HepG2 (cell line): Measurements from ENCODE around the gene DENND4A. TPM values are rescaled to one million over a fixed set of nuclear protein-coding genes. Genes with fewer than 3 reads are reported as not detected.

Experiments
- ATAC-seq: fragments of 200-7000 bp; cut with Tn5 transposase; 3 replicates; pipeline ENCODE4 v1.9.1; 2020; ENCODE audit warnings: mild to moderate bottlenecking, moderate library complexity
- BruUV-seq: library from RNA; stranded (reverse); fragments of 400-500 nt; replicated peaks from 2 replicates; lab custom pipeline; 2021; lab: Mats Ljungman, UMichigan
- CTCF ChIA-PET: fragments of 300-600 bp; formaldehyde crosslinking; extraction: SDS; loops from one replicate; lab custom pipeline; 2021; ENCODE audit warnings: low total read pairs, inconsistent platforms, low intra/inter-chr PET ratio; lab: Yijun Ruan, JAX
- POLR2A ChIA-PET: fragments of 350-600 bp; sonication (Branson Sonifier 250); formaldehyde crosslinking; loops from one replicate; lab custom pipeline; 2020; ENCODE audit warnings: antibody characterized with exemption, inconsistent platforms; lab: Yijun Ruan, JAX
- DNase-seq: peaks from one replicate; pipeline ENCODE4 v3.0.0-alpha.2; 2015; ENCODE audit warnings: low spot score
- FAIRE-seq: peaks from 3 replicates; lab custom pipeline; 2011; peaks lifted over from hg19 to GRCh38; lab: Jason Lieb, UNC
- H2AFZ ChIP-seq: one replicate; pipeline ENCODE4 v1.6.1; 2011; ENCODE audit warnings: low read length, inconsistent platforms
- H3K27ac ChIP-seq: fragments of 300-600 bp; 3 replicates; pipeline ENCODE4 v1.8.0; 2011; ENCODE audit warnings: mixed run types, mild to moderate bottlenecking, mixed read lengths, low read length, inconsistent platforms; ENCODE audit not compliant: insufficient read depth; ENCODE audit errors: extremely low read length
- H3K27me3 ChIP-seq, 2 experiments: fragments of 200-600 bp in 1 of 2; 2 replicates in 1 of 2; 3 replicates in 1 of 2; pipeline versions ENCODE4 v1.6.0 to v1.8.0; 2011; ENCODE audit warnings: low read length in 2 of 2, mild to moderate bottlenecking in 2 of 2, moderate library complexity in 2 of 2, inconsistent platforms in 1 of 2; ENCODE audit not compliant: insufficient read depth in 2 of 2, control insufficient read depth in 1 of 2
- H3K36me3 ChIP-seq, 2 experiments: fragments of 200-600 bp in 1 of 2; replicated peaks in 1 of 2; 2 replicates in 1 of 2; 3 replicates in 1 of 2; pipeline versions ENCODE4 v1.5.1 to v1.8.0; 2011; ENCODE audit warnings: low read length in 2 of 2, inconsistent platforms in 1 of 2; ENCODE audit not compliant: insufficient read depth in 2 of 2, control insufficient read depth in 1 of 2
- H3K4me1 ChIP-seq: 2 replicates; pipeline ENCODE4 v1.5.1; 2012; ENCODE audit warnings: low read length, inconsistent platforms; ENCODE audit not compliant: insufficient read depth
- H3K4me2 ChIP-seq: 2 replicates; pipeline ENCODE4 v1.6.0; 2011; ENCODE audit warnings: low read depth, low read length, inconsistent platforms
- H3K4me3 ChIP-seq, 3 experiments: fragments of 200-600 bp in 1 of 3; sonication (generic), shearing (Covaris generic) in 1 of 3; replicated peaks in 1 of 3; 2 replicates each; pipeline ENCODE4 v1.5.1; 2011 to 2016; ENCODE audit warnings: low read length in 3 of 3, inconsistent platforms in 2 of 3, low read depth in 2 of 3, mild to moderate bottlenecking in 2 of 3, control low read depth in 1 of 3, mixed read lengths in 1 of 3; ENCODE audit not compliant: insufficient read depth in 1 of 3
- H3K79me2 ChIP-seq: one replicate; pipeline ENCODE4 v1.6.1; 2011; ENCODE audit warnings: low read length, inconsistent platforms; ENCODE audit not compliant: insufficient read depth
- H3K9ac ChIP-seq: 2 replicates; pipeline ENCODE4 v1.6.0; 2011; ENCODE audit warnings: mild to moderate bottlenecking, low read depth, low read length, inconsistent platforms; ENCODE audit not compliant: insufficient read depth
- H3K9me3 ChIP-seq: 2 replicates; pipeline ENCODE4 v1.5.1; 2012; ENCODE audit warnings: mild to moderate bottlenecking, low read length
- H4K20me1 ChIP-seq: 2 replicates; pipeline ENCODE4 v1.6.0; 2011; ENCODE audit warnings: inconsistent platforms, mild to moderate bottlenecking, low read length, moderate library complexity; ENCODE audit not compliant: insufficient read depth
- CAMTA2 ChIP-seq: sonication (generic); formaldehyde crosslinking; IDR thresholded peaks from 2 replicates; pipeline ENCODE4 v1.4.0; 2020; ENCODE audit warnings: mild to moderate bottlenecking, missing genetic modification reagents, borderline replicate concordance
- CBFB ChIP-seq: sonication (generic); formaldehyde crosslinking; IDR thresholded peaks from 2 replicates; pipeline ENCODE4 v1.4.0; 2020; ENCODE audit warnings: missing genetic modification reagents
- CREM ChIP-seq, 2 experiments: sonication (generic) in 1 of 2; formaldehyde crosslinking in 1 of 2; IDR thresholded peaks; 2 replicates each; pipeline versions ENCODE4 v1.4.0 to v1.6.1; 2016 to 2020; ENCODE audit warnings: antibody characterized with exemption in 1 of 2, mild to moderate bottlenecking in 1 of 2, missing genetic modification reagents in 1 of 2
- IKZF4 ChIP-seq: sonication (generic); formaldehyde crosslinking; IDR thresholded peaks from 2 replicates; pipeline ENCODE4 v1.5.1; 2020; ENCODE audit warnings: borderline replicate concordance, mild to moderate bottlenecking, low read depth, missing genetic modification reagents; ENCODE audit errors: not compliant biosample characterization
- MEIS2 ChIP-seq: sonication (generic); formaldehyde crosslinking; IDR thresholded peaks from 2 replicates; pipeline ENCODE4 v1.9.0; 2021; ENCODE audit warnings: mild to moderate bottlenecking, missing genetic modification reagents
- NFYB ChIP-seq: sonication (generic); formaldehyde crosslinking; IDR thresholded peaks from 2 replicates; pipeline ENCODE4 v1.4.0; 2020; ENCODE audit warnings: missing genetic modification reagents
- SRF ChIP-seq: IDR thresholded peaks from 2 replicates; pipeline ENCODE4 v1.6.1; 2011; ENCODE audit warnings: mild to moderate bottlenecking, low read depth, low read length, moderate library complexity
- U2AF2 ChIP-seq: fragments of 200-400 bp; formaldehyde crosslinking; IDR thresholded peaks from 2 replicates; pipeline ENCODE4 v1.6.1; 2017; ENCODE audit warnings: low read depth, mild to moderate bottlenecking, low read length
- ZNF256 ChIP-seq: sonication (generic); formaldehyde crosslinking; conservative IDR thresholded peaks from 2 replicates; pipeline ENCODE4 v1.4.0; 2020; ENCODE audit warnings: missing genetic modification reagents
- ZNF337 ChIP-seq: sonication (generic); formaldehyde crosslinking; IDR thresholded peaks from 2 replicates; pipeline ENCODE4 v1.5.1; 2020; ENCODE audit warnings: missing genetic modification reagents, low read depth, mild to moderate bottlenecking, borderline replicate concordance
- ZNF550 ChIP-seq: sonication (generic); formaldehyde crosslinking; IDR thresholded peaks from 2 replicates; pipeline ENCODE4 v1.4.0; 2020; ENCODE audit warnings: mild to moderate bottlenecking, missing genetic modification reagents, borderline replicate concordance
- ZNF614 ChIP-seq: IDR thresholded peaks from 2 replicates; pipeline ENCODE4 v1.6.1; 2018; ENCODE audit warnings: missing biosample characterization, missing genetic modification reagents, inconsistent platforms, borderline replicate concordance
- ZNF850 ChIP-seq: sonication (generic); formaldehyde crosslinking; conservative IDR thresholded peaks from 2 replicates; pipeline ENCODE4 v1.9.0; 2021; ENCODE audit warnings: mild to moderate bottlenecking, missing genetic modification reagents
- ZNF879 ChIP-seq: sonication (generic); formaldehyde crosslinking; IDR thresholded peaks from 2 replicates; pipeline ENCODE4 v1.8.1; 2023; ENCODE audit warnings: missing genetic modification reagents
- WGBS: methylation state at CpG from one replicate; pipeline ENCODE4 v1.1.6; 2017; ENCODE audit warnings: low lambda C conversion rate; 5-methylcytosine and 5-hydroxymethylcytosine counted together
- in situ Hi-C: cut with HindIII; loops from 2 replicates; pipeline ENCODE4 v1.10.0; 2017; ENCODE audit warnings: low pct_unique_long_range_greater_than_20kb; ENCODE audit not compliant: extremely low pct_ligation_motif_present
- intact Hi-C: fragments of 100-400 bp; cut with micrococcal nuclease; formaldehyde crosslinking; loops from one replicate; pipeline ENCODE4 v1.10.0; 2022; ENCODE audit not compliant: unreplicated experiment
- polyA plus RNA-seq, 8 experiments: library from polyadenylated mRNA; depleted of rRNA in 3 of 8; stranded (reverse) in 7 of 8; unstranded in 1 of 8; fragments of >200 nt; fragmentation: Illumina TruSeq in 4 of 8; extraction: Trizol in 4 of 8; gene quantifications; 2 replicates each; pipeline versions ENCODE4 v1.2.1 to v1.2.3, GENCODE V29; 2011 to 2016; ENCODE audit warnings: low read depth in 4 of 8, missing spikeins in 1 of 8, mixed read lengths in 1 of 8; ENCODE audit not compliant: insufficient read depth in 1 of 8
- total RNA-seq, 5 experiments: library from RNA; depleted of rRNA; stranded (reverse); fragments of >200 nt; fragmentation: Illumina TruSeq; extraction: Trizol; gene quantifications; 2 replicates each; pipeline ENCODE4 v1.2.3, GENCODE V29; 2016; ENCODE audit warnings: low read depth in 1 of 5
- TF ChIP-seq, protein P1 (sequence below): IDR thresholded peaks from 2 replicates; pipeline ENCODE4 v1.6.1; 2016; ENCODE audit warnings: missing compliant biosample characterization, missing genetic modification reagents, borderline replicate concordance
- TF ChIP-seq, protein P2 (sequence below), 2 experiments: fragments of 450-650 bp in 1 of 2; sonication (generic) in 1 of 2; formaldehyde crosslinking; IDR thresholded peaks; 2 replicates each; pipeline versions ENCODE4 v1.5.0 to v1.8.0; 2020 to 2022; ENCODE audit warnings: mild to moderate bottlenecking in 1 of 2, missing genetic modification reagents in 1 of 2

The DENND4A gene
- total and polyA plus RNA-seq, 2 of the 13 experiments (the other 11 are each of a cell fraction or from before 2014, with no cell fraction given): 13.2 to 18.6 TPM

DNA sequence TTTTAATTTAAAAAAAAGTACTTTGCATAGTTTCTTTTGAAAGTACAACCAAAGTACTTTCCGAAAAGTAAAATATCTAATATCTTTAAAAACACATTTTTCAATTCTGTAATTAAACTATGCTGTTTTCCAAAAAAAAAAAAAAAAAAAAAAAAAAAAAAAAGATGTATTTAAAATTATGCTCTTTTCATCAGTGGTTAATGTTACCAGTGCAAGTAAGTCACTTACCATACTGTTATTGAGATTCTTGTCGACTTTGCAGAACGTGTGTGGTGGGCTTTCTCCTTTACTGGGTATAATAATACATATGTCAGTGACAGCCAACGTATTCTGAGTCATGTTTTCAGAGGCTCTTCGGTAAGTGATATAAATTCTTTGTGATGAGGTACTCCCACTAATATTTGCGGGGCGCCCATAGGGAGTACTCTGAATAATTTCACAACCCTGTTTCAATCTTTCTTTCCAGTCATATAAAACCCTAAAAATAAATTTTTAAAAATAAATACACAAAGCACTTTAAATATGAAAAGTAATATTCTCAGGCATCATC lies 39.9 kb downstream of the DENND4A start (continued):
- TF ChIP-seq, protein P1, sequence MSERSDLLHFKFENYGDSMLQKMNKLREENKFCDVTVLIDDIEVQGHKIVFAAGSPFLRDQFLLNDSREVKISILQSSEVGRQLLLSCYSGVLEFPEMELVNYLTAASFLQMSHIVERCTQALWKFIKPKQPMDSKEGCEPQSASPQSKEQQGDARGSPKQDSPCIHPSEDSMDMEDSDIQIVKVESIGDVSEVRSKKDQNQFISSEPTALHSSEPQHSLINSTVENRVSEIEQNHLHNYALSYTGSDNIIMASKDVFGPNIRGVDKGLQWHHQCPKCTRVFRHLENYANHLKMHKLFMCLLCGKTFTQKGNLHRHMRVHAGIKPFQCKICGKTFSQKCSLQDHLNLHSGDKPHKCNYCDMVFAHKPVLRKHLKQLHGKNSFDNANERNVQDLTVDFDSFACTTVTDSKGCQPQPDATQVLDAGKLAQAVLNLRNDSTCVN (CRISPR knock-in tag): no peak

DNA sequence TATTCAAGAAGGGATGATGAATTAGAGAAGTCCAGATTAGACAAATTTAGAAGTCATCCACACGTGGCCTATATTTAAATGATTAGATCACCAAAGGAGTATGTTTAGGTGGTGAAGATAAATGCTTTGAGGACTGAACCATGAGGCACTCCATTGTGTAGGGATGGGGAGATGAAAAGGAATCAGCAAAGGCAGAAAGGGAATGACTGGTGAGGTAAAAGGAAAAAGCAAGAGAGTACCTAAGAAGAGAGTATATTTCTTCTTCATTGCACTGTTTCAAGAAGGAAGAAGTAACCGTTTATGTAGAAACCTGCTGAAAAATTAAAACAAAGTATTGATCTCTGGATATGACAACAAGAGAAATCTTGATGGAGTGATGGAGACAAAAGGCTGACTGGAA lies 40.7 kb downstream of the DENND4A start:
- Histone ChIP-seq H4K20me1 (no peaks in the 10 kb centered on the region), H3K36me3 (peaks cover 1 to 24% of the 10 kb centered on the region in 2 experiments; a peak in 4 of 5 replicates), H3K4me3 (no peak overlapping the region), H3K4me2 (no peak overlapping the region), H3K27ac (no peak overlapping the region), H3K9ac (no peak overlapping the region), H3K4me1 (peaks cover 14% of the 10 kb centered on the region), H2AFZ (no peak overlapping the region), H3K27me3 (no peaks in the 10 kb centered on the region), H3K9me3 (no peaks in the 10 kb centered on the region), H3K79me2 (no peaks in the 10 kb centered on the region)
- no peak for ATAC-seq
- BruUV-seq: no TSS peak
- intact Hi-C loops: no loop called here
- no peak for TF ChIP-seq CBFB (CRISPR knock-in tag)
- TF ChIP-seq ZNF614 (CRISPR knock-in tag): no peak
- no peak for TF ChIP-seq U2AF2
- TF ChIP-seq CREM (IDR thresholded peaks at IDR 0.05): no peak
- TF ChIP-seq CREM (CRISPR knock-in tag; IDR thresholded peaks at IDR 0.05): no peak
- TF ChIP-seq, protein P2, sequence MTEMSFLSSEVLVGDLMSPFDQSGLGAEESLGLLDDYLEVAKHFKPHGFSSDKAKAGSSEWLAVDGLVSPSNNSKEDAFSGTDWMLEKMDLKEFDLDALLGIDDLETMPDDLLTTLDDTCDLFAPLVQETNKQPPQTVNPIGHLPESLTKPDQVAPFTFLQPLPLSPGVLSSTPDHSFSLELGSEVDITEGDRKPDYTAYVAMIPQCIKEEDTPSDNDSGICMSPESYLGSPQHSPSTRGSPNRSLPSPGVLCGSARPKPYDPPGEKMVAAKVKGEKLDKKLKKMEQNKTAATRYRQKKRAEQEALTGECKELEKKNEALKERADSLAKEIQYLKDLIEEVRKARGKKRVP (CRISPR knock-in tag; IDR thresholded peaks at IDR 0.05): no peak
- no peak for TF ChIP-seq ZNF879 (CRISPR knock-in tag)
- no peak for TF ChIP-seq NFYB (CRISPR knock-in tag)
- no peak for TF ChIP-seq ZNF550 (CRISPR knock-in tag)
- no peak for TF ChIP-seq MEIS2
- TF ChIP-seq SRF: no peak
- TF ChIP-seq ZNF337 (CRISPR knock-in tag): no peak
- no peak for TF ChIP-seq ZNF850 (CRISPR knock-in tag)
- no peak for TF ChIP-seq CAMTA2
- TF ChIP-seq IKZF4 (CRISPR knock-in tag): no peak
- no peak for TF ChIP-seq ZNF256
- 92% methylated on average over 2 of the region's 2 CpGs for WGBS
- no peak for DNase-seq
- POLR2A ChIA-PET: no interaction called here
- in situ Hi-C loops: no loop called here
- CTCF ChIA-PET: no interaction called here
- FAIRE-seq: no peak
